ENCODE data around the gene HECTD1. TPM values are rescaled to one million over a fixed set of nuclear protein-coding genes. Genes with fewer than 3 reads are reported as not detected.

Gene HECTD1
- total RNA-seq, 3 donors from 2014 or later (not counting 1 experiment from before 2014, with no cell fraction given), result 162 to 202 (median 179) TPM

- no peak overlapping the region for H3K4me3 Mint-ChIP-seq
- Histone ChIP-seq H3K4me1 (ENCODE audit: control insufficient read depth, insufficient read depth, low read length) (no peaks in the 10 kb centered on the region), H3K4me3 (ENCODE audit: low read length) (no peak overlapping the region), H3K27me3 (ENCODE audit: control insufficient read depth, insufficient read depth, low read length) (no peaks in the 10 kb centered on the region), H3K36me3 (ENCODE audit: control insufficient read depth, insufficient read depth, low read length) (no peaks in the 10 kb centered on the region), H3K9me3 (ENCODE audit: control insufficient read depth, insufficient read depth, low read length) (no peaks in the 10 kb centered on the region), H3K27ac (ENCODE audit: low read length) (no peak overlapping the region)
- no peaks in the 10 kb centered on the region for H3K36me3 Mint-ChIP-seq
- WGBS (ENCODE audit: insufficient coverage), result 94% methylated on average over 5 of the region's 7 CpGs
- ATAC-seq (no peak), DNase-seq (no peak)
- no peaks in the 10 kb centered on the region for H3K27me3 Mint-ChIP-seq (ENCODE audit: low read depth in 2 of 2)
- no peak overlapping the region for H3K27ac Mint-ChIP-seq
- H3K4me1 Mint-ChIP-seq, result peaks cover 6% of the 10 kb centered on the region in 2 donors
- no peaks in the 10 kb centered on the region for H3K9me3 Mint-ChIP-seq
- intact Hi-C loops (cut with micrococcal nuclease), result no loop called here
- TF ChIP-seq CTCF (IDR thresholded peaks at IDR 0.05), result no peak
Observed at GRCh38 chr14:31051023-31051422, 156.6 kb downstream of the HECTD1 start.

Other genes starting within 250 kb of the HECTD1 start
- 10 to 100 TPM; 10.6 to 12.7 (median 12.4) TPM for gene AP4S1, start 182.1 kb downstream of the HECTD1 start, total RNA-seq
- gene STRN3, start 181.4 kb downstream of the HECTD1 start, total RNA-seq, result 10 to 100 TPM; 19.5 to 34.2 (median 31.1) TPM
- gene HEATR5A, start 212.8 kb upstream of the HECTD1 start, total RNA-seq, result 10 to 100 TPM; 12.1 to 23.9 (median 15.1) TPM
- 10 to 100 TPM in 1 of 3 donors, 1 to 10 TPM in 2; 6.6 to 11.9 (median 7.4) TPM for gene DTD2, start 249.7 kb upstream of the HECTD1 start, total RNA-seq